HG02870 (cell line): ENCODE data around the gene EPG5.
"Not testable (repeated sequence)": the region's sequence is repeated elsewhere in the genome, so short reads cannot be mapped to it uniquely, and the experiment has no call there.

ENCODE experiments used
- ATAC-seq: cut with Tn5 transposase; IDR thresholded peaks from one replicate; pipeline ENCODE4 v1.9.1; 2021; ENCODE audit warnings: mild to moderate bottlenecking, moderate library complexity; ENCODE audit not compliant: unreplicated experiment

EPG5 gene

DNA sequence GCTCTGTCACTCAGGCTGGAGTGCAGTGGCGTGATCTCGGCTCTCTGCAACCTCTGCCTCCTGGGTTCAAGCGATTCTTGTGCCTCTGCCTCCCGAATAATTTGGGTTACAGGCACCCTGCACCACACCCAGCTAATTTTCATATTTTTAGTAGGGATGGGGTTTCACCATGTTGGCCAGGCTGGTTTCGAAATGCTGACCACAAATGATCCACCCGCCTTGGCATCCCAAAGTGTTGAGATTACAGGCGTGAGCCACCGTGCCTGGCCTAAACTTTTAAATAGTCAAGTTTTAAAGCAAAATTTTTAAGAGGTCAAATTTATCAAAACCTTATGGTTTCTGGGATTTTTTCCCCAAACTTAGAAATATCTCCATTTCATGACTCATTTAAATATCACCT, 148.4 kb downstream of the EPG5 start:
- ATAC-seq, result not testable (repeated sequence)

DNA sequence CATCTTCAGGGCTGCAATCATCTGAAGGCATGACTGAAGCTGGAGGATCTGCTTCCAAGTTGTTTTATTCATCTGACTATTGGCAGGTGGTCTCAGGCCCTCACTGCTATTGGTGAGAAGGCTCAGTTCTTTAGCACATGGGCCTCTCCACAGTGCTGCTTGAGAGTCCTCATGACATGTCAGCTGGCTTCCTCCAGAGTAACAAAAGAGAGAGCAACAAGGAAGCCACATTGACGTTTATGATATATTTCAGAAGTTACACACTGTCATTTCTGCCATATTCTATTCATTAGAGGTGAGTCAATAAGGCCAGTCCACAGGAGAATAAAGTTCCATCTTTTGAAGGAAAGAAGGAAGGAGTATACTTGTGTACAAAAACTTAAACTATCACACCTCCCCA, 149.6 kb downstream of the EPG5 start:
- ATAC-seq, result no peak

DNA sequence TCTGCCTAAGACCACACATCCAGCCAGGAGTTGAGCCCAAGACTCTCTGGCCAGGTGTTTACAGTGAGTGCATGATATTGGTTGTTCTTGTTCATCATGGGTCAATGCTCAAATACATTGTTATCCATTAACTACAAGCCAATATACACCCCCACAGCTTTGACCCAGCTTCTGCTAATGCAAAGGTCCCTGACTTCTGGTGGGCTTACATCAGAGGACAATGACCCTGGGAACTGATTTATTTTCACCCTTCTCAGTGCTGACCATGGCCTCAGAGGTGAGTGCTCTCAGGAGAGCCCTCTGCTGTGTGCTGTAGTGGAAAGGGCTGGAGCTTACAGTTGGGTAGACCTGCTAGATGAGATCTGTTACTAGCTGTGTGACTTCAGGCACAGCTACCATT, 152.4 kb downstream of the EPG5 start:
- not testable (repeated sequence) for ATAC-seq

DNA sequence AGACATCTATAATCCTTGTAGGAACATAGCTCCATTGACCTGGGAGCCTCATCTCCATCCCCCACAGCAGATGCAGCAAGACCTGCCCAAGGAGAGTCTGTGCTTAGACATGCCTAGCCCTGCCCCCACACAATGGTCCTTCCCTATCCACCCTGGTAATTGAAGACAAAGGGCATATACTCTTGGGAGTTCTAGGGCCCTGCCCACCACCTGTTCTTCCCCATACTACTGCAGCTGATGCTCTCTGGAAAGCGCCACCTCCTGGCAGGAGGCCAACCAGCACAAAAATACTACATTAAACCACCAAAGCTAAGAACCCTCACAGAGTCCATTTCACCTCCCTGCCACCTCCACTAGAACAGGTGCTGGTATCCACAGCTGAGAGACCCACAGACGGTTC, 160.0 kb downstream of the EPG5 start:
- ATAC-seq, result not testable (repeated sequence)

DNA sequence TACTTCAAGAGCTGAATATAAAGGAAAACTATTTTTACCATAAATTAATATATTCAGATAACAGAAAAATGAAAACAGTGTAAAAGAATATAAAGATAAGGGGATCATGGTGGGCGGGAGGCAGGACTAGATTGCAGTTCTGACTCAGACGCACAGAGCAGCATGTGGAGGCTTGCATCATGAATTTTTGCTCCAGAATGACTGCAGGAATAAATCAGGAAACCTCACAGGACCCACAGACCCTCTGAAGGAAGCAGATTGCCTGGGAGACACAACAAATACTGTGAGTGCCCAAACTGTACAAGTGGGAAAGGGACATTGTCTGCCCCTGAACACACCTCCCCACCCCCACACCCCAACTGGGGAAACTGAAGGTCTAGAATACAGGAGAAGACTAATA, 160.9 kb downstream of the EPG5 start:
- ATAC-seq, result no peak

DNA sequence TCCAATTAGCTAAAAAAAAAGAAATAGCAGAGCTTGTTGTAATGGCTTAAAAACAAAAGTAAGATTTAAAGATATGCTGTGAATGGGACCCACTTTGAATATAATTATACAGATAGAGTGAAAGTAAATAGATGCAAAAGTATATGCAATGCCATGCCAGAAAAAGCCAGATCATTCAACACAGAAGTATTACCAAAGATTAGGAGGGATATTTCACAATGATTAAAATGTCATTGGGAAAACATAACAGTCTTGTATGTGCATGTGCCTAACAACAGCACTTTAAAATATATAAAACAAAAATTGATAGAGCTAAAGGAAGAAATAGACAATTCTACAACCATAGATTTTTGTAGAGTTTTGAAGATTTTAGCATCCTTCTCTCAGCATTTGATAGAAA, 161.6 kb downstream of the EPG5 start:
- no peak for ATAC-seq

DNA sequence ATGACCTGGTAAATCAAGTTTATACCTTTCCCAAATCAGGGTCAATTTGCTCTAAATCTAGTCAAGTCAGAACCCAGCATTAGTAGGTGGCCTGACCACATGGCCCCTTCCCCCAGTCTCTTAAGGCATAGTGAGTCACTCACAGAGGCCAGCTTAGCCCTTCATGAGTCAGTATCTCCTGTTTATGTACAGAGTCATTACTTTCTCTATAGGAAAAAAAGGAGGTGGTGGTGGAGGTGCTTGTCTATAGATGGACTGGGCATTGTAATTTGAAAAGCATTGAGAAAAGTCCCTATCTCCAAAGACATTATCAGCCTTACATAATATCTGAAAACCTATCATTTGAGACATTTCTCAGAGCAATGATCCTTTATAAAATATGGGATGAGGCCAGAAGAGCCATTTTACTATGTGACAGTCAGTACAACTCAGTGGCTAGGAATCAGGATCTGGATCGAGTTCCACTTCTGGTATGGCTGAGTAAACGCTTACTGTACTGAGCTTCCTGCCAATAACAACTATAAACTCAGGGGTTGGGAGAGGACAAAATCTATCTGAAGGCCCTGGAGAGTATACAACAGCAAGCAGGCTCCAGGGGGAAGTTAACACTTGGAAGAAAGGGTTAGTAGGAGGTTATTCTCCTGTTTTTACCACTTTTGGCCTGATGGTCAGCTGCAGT, 164.2 kb downstream of the EPG5 start:
- ATAC-seq, result no peak

DNA sequence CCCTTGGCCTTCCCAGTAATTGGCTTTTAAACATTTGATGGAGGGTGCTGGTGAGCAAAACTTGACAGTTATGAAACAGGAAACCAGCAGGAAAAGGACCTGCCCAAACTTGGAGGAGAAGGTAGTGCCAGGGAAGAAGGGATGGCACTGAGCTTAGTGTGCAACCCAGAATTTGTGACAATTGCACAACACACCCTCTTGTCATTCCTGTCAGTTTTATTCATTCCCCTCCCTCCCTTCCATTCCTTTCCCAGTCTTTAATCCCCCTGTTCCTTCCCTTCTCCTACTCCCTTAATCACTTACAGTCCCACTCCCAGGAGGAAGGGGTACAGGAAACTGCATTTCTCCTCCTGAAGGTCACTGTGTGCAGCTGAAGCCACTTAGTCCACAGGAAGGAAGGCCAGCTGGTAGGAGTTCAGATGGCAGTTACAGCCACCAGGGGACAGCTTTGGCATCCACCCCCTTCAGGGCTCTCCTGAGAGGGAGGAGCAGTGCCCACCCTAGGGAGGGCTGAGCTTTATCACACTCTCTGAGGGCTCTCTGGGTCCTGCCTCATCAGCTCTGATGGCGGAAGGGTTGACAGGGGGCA, 165.6 kb downstream of the EPG5 start:
- no peak for ATAC-seq
